A204.1 (cell line): Measurements from ENCODE around the gene TSC1.

Experiments
- FAIRE-seq: peaks from 2 replicates; lab custom pipeline; 2012; peaks lifted over from hg19 to GRCh38; lab: Jason Lieb, UNC

The TSC1 gene

GRCh38 chr9:132935026-132935425 is 9.4 kb downstream of the TSC1 start:
- FAIRE-seq, result no peak

GRCh38 chr9:132931178-132931735 is 13.2 kb downstream of the TSC1 start:
- no peak for FAIRE-seq

- FAIRE-seq, result no peak
Observed at GRCh38 chr9:132927704-132928103, 16.7 kb downstream of the TSC1 start.

- FAIRE-seq, result no peak
Observed at GRCh38 chr9:132923346-132923902, 21.0 kb downstream of the TSC1 start.

GRCh38 chr9:132919614-132920268 is 24.7 kb downstream of the TSC1 start:
- no peak for FAIRE-seq

- FAIRE-seq, result no peak
Observed at GRCh38 chr9:132914924-132915323, 29.5 kb downstream of the TSC1 start.

- no peak for FAIRE-seq
Observed at GRCh38 chr9:132912131-132912530, 32.3 kb downstream of the TSC1 start.

GRCh38 chr9:132910376-132910775 is 34.0 kb downstream of the TSC1 start:
- no peak for FAIRE-seq

GRCh38 chr9:132909311-132909710 is 35.1 kb downstream of the TSC1 start:
- no peak for FAIRE-seq

- no peak for FAIRE-seq
Observed at GRCh38 chr9:132908635-132909034, 35.8 kb downstream of the TSC1 start.

- no peak for FAIRE-seq
Observed at GRCh38 chr9:132905726-132906125, 38.7 kb downstream of the TSC1 start.

- no peak for FAIRE-seq
Observed at GRCh38 chr9:132903574-132904492, 40.6 kb downstream of the TSC1 start.

- peak; percentile 84 for FAIRE-seq
Observed at GRCh38 chr9:132901858-132902831, 42.3 kb downstream of the TSC1 start.

GRCh38 chr9:132898051-132898450 is 46.4 kb downstream of the TSC1 start:
- FAIRE-seq, result no peak

GRCh38 chr9:132896906-132897305 is 47.5 kb downstream of the TSC1 start:
- FAIRE-seq, result no peak

- no peak for FAIRE-seq
Observed at GRCh38 chr9:132896264-132896663, 48.2 kb downstream of the TSC1 start.

- FAIRE-seq, result no peak
Observed at GRCh38 chr9:132894862-132895835, 49.3 kb downstream of the TSC1 start.

GRCh38 chr9:132894346-132894745 is 50.1 kb downstream of the TSC1 start:
- FAIRE-seq, result no peak

GRCh38 chr9:132892400-132892799 is 52.0 kb downstream of the TSC1 start:
- FAIRE-seq, result no peak

GRCh38 chr9:132888151-132888550 is 56.3 kb downstream of the TSC1 start:
- FAIRE-seq, result no peak
